OCI-LY7 (cell line): Measurements from ENCODE around the gene ICE2.
"Not testable (repeated sequence)": the region's sequence is repeated elsewhere in the genome, so short reads cannot be mapped to it uniquely, and the experiment has no call there.

Experiments
- EZH2phosphoT487 ChIP-seq: fragments of 200-600 bp; sonication (generic); IDR thresholded peaks from 2 replicates; pipeline ENCODE4 v1.6.1; 2018; ENCODE audit warnings: low read depth, borderline replicate concordance, mild to moderate bottlenecking, mixed run types, antibody characterized with exemption, low read length, moderate library complexity, mixed read lengths
- TF ChIP-seq, protein P1 (sequence below): fragments of 200-600 bp; sonication (generic); conservative IDR thresholded peaks from 2 replicates; pipeline ENCODE4 v1.5.1; 2014; ENCODE audit warnings: mild to moderate bottlenecking, antibody characterized with exemption, low read length, moderate library complexity, mixed read lengths

DNA sequence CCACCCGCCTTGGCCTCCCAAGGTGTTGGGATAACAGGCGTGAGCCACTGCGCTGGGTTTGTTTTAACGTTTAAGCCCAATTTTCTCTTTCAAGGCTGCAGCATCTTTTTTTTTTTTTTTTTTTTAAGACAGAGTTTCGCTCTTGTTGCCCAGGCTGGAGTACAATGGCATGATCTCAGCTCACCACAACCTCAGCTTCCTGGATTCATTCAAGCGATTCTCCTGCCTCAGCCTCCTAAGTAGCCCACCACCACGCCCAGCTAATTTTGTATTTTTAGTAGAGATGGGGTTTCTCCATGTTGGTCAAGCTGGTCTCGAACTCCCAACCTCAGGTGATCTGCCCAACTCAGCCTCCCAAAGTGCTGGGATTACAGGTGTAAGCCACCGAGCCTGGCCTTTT is 68.6 kb downstream of the ICE2 start:
- TF ChIP-seq, protein P1, sequence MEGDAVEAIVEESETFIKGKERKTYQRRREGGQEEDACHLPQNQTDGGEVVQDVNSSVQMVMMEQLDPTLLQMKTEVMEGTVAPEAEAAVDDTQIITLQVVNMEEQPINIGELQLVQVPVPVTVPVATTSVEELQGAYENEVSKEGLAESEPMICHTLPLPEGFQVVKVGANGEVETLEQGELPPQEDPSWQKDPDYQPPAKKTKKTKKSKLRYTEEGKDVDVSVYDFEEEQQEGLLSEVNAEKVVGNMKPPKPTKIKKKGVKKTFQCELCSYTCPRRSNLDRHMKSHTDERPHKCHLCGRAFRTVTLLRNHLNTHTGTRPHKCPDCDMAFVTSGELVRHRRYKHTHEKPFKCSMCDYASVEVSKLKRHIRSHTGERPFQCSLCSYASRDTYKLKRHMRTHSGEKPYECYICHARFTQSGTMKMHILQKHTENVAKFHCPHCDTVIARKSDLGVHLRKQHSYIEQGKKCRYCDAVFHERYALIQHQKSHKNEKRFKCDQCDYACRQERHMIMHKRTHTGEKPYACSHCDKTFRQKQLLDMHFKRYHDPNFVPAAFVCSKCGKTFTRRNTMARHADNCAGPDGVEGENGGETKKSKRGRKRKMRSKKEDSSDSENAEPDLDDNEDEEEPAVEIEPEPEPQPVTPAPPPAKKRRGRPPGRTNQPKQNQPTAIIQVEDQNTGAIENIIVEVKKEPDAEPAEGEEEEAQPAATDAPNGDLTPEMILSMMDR = not testable (repeated sequence)
- TF ChIP-seq EZH2phosphoT487 = not testable (repeated sequence)
